DMS79 (cell line): ENCODE data around the gene CBX1.
"Not testable (repeated sequence)": the region's sequence is repeated elsewhere in the genome, so short reads cannot be mapped to it uniquely, and the experiment has no call there.

Experiments
- DNase-seq: peaks from one replicate; lab custom pipeline; 2025; lab: John Stamatoyannopoulos, UW

Gene CBX1

DNA sequence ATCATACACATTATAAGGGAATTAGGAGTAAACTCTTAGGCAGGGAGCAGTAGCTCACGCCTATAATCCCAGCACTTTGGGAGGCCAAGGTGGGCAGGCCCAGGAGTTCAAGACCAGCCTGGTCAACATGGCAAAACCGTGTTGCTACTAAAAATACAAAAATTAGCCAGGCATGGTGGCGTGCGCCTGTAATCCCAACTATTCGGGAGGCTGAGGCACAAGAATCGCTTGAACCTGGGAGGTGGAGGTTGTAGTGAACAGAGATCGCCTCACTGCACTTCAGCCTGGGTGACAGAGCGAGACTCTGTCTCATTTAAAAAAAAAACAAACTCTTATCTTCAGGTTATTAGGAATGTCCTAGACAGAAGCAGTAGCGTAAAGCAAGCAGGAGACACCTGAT, 28.5 kb downstream of the CBX1 start:
- not testable (repeated sequence) for DNase-seq

DNA sequence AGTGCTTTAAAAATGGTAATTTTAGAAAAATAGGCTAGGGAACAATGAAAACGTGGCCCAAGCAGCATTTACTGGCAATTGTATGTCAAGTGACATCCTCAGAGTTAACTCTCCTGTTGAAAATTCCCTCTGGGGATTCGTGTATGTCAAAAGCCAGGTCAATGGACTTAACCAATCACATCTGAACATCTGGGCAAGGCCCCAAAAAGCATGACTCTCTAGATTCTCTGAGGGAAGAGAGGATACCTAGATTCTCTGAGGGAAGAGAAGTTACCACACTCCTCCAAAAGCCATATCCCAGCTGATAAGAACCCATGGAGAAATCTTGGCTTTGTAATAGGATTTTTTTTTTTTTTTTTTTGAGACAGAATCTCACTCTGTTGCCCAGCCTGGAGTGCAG, 29.6 kb downstream of the CBX1 start:
- no peak for DNase-seq

DNA sequence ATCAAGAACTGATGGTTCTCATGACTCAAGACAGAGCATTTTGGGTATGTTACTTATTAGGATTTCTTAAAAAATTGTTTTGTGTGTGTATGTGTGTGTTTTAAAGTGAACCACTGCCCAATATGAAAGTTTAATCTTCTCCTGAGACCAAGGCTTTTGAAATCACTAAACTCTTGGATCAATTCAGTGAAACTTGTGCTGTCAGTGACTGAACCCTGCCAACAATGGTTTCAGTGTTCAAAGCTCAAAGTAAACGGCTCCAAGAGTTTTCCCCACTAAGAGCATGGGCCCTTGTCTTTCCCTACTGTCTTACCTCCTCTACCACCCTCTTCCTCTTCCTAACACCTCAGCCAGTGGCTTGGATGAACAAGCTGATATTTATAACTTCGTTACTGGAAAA, 31.1 kb downstream of the CBX1 start:
- no peak for DNase-seq

DNA sequence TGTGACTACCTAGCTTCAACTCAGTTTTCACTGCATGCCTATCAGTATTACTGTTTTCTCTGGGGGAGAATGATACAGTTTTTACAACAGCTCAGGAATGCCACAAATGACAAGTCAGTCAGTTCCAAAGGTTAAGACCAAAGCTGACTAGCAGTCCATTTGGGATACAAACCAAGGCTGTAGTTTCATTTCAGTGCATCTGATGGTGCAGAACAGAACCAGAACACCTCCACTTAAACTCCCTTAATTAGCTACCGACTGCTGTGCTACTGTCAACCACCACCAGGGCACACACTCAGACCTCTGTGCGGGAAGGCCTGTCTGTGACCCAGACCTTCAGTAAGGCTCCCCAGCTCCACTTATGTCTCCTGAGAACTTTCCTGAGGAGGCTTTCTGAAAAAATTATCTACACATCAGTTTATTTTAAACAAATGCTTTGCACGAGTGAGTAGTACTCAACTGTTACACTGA, 32.8 kb downstream of the CBX1 start:
- DNase-seq, result no peak

DNA sequence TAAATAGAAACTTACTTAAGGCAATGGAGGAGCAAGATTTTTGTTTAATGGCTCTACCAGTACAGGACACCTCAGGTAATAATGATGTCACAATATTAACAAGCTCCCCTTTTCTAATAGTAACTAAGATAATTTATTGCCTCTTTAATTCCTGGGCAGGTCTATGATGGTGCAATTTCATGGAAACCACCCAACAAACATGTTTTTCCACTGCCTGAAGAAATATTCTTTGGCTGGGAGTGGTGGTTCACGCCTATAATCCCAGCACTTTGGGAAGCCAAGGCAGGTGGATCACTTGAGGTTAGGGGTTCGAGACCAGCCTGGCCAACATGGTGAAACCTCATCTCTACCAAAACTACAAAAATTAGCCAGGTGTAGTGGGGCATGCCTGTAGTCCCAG, 33.5 kb downstream of the CBX1 start:
- DNase-seq, result not testable (repeated sequence)

DNA sequence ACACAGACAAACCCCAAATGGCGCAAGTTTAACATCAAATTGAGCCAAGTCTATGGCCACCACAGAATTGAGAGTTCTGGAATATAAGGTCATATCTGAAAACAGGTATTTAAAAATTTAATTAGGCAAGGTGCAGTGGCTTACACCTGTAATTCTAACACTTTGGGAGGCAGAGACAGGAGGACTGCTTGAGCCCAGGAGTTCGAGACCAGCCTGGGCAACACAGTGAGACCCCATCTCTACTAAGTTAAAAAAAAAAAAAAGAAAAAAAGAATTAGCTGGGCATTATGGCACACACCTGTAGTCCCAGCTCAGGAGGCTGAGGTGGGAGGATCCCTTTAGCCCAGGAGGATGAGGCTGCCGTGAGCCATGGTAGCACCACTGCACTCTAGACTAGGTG, 34.0 kb downstream of the CBX1 start:
- DNase-seq, result no peak

DNA sequence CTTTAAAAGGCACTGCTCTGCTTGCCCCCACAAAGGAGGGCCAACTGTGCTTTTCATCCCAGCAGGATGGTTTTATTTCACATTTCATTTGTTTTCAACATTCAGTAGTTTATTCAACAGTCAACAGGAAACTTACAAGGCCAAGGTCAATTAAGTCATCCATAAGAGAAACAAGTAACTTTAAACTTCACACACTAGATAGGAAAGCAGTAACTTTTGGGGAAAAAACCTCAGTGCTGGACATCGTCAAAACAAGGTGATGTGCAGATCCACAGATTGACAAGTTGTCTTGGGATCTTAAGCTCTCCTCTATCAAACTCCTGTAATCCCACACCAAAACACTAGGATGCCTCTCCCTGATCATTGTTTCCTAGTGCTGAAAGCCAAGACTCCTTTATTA, 34.6 kb downstream of the CBX1 start:
- DNase-seq, result no peak

DNA sequence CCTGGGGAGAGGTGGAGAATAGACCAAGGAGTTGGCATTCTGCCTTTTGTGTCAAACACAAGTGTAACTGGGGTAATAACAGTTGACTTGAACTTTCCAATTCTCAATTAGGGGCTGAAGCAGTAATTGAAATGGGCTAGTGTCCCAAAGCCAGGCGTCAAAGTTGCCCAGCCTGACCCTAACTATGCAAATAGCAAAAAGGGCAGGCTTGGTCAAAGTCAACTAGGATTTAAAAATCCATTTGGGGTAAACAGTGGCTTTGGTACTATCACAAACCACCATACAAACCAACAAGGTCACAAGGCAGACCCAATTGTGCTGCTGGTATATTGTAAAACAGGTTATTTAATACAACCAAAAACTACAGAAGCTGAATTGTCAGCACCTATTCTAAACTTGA, 35.1 kb downstream of the CBX1 start:
- DNase-seq, result no peak

DNA sequence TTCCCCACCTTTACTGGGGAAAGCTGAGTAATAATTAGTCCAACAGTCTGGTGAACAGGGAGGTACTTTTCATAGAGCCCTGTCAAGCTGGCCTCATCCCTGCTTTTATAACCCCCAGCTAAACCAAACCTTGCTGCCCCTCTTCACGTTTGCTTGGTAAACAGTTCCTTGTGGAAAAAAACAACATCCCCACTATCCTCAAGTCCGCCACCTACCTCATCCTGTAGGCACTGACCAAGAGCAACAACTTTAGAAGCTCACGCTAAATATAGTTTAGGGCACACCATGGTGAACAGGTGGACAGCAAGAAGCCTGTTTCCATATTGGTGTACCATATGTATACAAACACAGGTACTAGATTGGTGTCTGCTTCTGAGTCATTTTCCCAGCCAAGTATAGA, 36.6 kb downstream of the CBX1 start:
- DNase-seq, result no peak

DNA sequence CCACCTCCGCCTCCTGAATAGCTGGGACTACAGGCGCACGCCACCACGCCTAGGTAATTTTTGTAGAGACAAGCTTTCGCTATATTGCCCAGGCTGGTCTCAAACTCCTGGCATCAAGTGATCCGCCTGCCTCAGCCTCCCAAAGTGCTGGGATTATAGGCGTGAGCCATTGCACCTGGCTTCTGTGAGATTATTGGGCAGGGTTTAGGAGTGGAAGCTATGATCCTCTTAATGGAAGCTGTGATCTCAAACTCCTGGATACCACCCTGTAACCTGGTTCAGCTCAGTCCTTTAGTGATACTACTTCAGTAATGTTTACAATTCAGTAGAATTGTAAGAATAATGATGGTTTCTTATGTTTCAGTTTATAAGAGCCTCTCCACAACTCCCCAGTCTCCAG, 39.0 kb downstream of the CBX1 start:
- no peak for DNase-seq

DNA sequence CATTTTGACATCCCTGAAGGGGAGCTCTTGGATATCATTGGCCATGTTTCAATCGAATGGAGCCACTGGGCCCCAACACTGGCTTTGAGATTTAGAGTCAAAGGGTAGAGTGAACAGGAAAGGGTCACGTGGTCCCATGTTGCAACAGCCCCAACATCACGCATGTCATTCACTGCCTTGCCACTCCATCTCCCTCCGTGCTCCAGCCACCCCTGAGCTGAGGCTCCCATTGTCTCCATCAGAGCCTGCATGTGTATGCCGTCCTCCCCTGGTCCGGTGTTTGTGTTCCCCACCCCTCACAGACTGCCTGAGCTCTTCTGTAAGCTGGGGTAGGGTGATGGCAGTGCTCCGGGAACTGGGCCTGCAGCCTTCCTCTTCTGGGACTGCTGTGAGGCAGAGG, 41.0 kb downstream of the CBX1 start:
- DNase-seq, result no peak

DNA sequence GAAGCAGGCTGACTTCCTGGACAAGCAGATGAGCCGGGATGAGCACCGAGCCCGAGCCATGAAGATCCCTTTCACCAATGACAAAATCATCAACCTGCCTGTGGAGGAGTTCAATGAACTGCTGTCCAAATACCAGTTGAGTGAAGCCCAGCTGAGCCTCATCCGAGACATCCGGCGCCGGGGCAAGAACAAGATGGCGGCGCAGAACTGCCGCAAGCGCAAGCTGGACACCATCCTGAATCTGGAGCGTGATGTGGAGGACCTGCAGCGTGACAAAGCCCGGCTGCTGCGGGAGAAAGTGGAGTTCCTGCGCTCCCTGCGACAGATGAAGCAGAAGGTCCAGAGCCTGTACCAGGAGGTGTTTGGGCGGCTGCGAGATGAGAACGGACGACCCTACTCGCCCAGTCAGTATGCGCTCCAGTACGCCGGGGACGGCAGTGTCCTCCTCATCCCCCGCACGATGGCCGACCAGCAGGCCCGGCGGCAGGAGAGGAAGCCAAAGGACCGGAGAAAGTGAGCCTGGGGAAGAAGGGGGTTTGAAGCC, 42.1 kb downstream of the CBX1 start:
- no peak for DNase-seq

DNA sequence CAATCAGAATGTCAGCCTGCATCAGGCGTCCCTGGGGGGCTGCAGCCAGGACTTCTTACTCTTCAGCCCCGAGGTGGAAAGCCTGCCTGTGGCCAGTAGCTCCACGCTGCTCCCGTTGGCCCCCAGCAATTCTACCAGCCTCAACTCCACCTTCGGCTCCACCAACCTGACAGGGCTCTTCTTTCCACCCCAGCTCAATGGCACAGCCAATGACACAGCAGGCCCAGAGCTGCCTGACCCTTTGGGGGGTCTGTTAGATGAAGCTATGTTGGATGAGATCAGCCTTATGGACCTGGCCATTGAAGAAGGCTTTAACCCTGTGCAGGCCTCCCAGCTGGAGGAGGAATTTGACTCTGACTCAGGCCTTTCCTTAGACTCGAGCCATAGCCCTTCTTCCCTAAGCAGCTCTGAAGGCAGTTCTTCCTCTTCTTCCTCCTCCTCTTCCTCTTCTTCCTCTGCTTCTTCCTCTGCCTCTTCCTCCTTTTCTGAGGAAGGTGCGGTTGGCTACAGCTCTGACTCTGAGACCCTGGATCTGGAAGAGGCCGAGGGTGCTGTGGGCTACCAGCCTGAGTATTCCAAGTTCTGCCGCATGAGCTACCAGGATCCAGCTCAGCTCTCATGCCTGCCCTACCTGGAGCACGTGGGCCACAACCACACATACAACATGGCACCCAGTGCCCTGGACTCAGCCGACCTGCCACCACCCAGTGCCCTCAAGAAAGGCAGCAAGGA, 42.7 kb downstream of the CBX1 start:
- DNase-seq, result no peak

DNA sequence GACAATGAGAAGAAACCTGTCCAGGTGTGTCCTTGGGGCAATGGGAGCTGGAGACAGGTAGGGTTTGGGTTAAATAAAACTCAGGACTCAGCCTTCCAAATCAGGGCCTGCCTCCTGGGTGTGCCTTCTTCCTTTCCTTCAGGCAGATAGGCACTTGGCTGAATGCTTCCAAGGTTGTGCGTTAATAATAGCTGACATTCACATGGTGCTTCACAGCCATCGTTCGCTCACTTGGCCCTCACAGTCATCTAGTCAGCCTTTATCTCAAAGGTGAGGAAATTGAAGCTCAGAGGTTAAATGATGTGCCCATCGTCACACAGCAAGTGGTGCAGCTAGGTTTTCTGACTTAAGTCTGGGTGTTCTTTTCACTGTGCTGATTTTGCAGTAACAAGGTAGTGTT, 43.7 kb downstream of the CBX1 start:
- no peak for DNase-seq

DNA sequence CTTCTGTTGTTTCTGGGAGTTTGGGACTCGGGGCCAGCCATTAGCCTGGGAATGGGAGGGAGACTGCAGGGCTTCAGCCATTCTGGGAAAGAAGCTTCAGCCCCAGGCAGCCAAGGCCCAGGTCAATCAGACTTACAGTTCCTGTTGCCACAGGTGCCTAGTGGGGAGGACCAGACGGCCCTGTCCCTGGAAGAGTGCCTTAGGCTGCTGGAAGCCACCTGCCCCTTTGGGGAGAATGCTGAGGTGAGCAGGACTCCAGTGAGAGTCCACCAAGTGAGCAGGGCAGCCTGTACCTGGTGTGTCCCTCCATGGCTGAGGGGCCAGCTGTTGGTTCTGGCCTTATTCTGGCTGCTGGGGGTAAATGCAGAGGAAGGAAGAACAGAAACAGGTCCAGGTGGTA, 44.4 kb downstream of the CBX1 start:
- DNase-seq, result no peak

DNA sequence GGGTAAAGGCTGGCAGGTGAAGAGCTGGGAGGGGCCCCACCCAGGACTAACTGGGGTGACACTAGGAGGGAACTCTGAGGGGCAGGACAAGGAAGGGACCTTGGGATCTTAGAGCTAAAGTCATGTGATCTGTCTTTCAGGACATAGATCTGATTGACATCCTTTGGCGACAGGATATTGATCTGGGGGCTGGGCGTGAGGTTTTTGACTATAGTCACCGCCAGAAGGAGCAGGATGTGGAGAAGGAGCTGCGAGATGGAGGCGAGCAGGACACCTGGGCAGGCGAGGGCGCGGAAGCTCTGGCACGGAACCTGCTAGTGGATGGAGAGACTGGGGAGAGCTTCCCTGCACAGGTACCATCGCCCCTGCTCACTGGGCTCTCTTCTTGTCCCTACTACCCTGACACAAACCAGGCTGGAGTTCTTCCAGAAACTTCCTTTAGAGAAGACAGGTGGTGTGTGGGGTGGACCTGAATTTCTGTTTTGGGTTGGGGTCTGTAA, 45.0 kb downstream of the CBX1 start:
- no peak for DNase-seq

DNA sequence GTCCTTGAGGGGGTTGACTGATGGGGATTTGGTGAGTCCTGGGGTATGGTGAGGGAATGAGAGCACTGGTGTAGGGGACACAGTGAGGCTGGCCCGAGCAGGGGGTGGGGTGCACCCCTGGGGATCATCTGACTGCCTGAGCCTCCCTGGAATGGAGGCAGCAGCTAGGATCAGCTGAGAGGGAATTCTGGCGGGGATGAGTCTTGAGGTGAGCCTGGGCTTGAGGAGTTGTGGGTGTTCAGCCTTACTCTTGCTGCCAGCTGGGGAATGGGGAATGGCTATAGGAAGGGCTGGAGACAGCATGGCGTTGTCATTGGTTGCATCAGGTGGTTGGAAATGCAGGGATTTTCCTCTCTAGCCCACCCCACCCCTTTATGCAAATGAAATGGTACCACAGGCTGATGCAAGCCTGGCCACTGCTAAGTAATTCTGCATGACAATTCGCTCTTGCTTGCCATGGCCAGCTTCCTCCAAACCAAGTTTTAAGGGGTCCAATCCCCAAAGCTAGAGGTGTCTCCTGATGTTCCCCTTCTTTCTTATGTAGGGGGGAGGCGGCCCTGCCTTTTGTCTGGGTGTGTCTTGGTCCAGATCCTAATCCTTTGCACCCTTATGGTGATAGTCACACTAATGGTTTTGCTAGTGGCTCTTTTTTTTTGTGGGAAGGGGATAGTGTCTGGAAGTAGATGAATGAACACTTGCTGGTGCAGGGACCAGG, 45.6 kb downstream of the CBX1 start:
- no peak for DNase-seq

DNA sequence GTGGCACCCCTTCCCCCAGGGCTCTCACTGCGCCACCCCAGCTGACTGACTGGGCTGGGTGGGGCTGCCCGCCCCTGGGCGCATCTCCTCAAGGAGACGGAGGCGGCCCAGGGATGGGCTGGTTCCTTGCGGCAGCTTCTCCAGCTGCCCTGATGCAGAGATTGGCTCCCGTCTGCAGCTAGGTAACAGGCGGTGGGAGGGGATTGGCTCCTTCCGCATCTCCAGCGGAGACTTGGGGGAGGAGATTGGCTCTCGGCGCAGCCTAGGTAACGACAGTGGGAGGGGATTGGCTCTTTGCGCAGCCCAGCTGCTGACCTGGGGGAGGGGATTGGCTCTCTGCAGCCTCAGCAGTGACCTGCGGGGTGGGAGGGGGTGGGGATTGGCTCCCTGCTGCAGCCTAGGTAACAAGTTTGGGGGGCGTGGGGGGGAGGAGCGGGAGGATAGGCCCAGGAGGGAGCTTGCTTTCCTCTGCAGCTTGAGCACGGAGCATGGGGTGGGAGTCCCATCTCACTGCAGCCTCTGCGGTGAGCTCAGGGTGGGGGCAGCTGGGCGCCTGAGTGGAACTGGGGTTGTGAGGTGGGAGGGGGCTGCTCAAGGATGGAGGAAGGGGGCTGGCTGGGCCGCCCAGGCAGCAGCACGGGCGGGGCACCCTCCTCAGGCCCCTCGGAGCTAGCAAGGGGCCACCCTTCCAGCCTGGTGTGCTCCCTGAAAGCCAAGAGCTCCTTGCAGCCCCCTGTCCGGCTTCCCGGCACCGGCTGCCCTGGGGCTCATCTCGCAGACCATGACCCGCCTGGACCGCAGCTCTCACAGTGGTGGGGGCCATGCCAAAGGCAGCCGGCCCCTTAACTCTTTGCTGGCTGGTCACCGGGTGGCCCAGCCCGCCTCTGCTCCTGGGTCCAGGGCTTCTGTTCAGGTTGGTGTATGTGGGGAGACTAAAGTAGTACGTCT, 46.8 kb downstream of the CBX1 start:
- DNase-seq, result peak; percentile 92

DNA sequence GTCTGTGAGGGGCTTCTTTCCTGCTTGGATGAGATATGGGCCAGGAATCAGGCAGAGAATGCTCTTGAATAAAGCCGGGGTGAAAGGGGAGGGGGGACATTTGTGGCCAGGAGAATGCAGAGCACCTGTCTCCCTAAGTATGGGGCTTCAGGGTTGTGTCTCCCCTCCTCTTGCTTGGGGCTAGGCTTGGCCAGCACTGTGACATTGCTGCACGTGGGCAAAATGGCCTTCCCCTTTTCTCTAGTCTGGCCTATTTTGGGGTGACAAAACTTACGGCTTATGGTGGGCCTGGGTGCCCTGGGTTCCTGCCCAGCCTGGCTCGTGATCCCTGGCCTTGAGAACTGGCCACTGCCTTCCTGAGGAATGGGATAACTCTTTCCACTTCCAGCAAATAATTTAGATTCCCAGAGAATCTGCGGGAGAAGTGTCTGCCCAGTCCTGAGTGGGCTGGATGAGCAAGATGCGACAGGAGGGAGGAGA, 47.5 kb downstream of the CBX1 start:
- no peak for DNase-seq

DNA sequence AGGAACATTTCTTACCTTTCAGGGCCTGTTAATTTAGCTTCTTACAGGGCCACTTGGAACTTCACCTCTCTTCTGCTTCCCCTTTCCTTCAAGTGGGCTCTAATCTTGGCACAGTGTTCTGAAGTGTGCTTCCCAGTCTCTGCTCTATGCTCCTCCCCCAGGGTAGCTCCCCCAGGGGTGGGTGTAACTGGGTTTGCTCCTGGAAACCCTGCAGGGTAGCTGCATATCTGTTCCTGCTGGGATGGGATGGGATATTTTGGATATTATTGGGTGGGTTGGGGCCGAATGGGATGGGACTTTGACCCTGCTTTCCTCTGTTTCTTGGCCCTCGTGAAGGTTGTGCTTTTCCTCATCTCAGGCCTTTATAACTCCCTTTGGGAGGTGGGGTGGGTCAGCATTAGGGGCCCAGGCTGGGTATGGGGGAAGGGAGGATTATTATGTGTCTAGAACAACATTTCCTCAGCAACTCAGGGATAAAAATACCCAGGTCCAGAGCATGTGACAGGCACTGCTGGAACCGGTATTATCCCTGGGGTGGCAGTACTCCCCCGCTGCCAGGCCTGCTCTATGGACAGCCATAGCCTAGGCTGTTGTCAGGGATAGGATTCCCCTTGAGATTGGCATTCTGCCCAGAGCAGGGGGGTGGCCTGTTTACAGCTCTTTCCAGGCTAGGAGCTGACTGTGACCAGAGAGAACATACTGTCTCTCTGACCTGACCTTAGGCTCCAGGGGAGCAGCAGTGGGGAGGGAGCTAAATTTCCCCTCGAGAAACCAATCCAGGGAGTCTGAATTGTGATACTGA, 48.1 kb downstream of the CBX1 start:
- DNase-seq, result peak; percentile 37
